HG02970 (cell line): ENCODE measurements around the gene ITIH4.

Experiments used
- ATAC-seq: cut with Tn5 transposase; IDR thresholded peaks from one replicate; pipeline ENCODE4 v1.9.1; 2021; ENCODE audit warnings: mild to moderate bottlenecking, moderate library complexity, moderate number of reproducible peaks; ENCODE audit not compliant: unreplicated experiment, low FRiP score

ITIH4 gene

DNA sequence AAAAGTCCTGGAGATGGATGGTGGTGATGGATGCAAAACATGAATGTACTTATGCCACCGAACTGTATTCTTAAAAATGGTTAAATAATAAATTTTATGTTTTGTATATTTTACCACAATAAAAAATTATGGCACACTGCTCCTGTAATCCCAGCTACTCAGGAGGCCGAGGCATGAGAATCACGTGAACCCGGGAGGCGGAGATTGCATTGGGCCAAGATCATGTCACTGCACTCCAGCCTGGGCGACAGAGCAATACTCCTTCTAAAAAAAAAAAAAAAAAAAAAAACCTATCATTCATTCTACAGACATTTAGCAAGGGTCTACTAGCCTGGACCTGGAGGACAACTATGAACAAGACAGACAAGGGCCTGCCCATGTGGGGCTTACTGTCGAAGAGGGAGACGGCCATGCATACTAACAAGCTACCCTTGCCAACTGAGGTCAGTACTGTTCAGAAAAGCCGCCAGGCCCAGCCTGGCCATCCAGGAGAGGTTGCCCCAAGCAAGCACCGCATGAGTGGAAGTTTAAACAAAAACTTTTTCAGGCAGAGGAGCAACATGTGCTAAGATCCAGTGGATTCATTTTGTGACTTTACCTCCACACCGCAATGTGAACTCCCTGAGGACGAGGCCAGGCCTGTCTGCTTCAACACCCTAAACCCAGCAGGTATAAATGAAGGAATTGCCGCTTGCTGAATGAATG lies 57.0 kb downstream of the ITIH4 start:
- ATAC-seq: no peak

DNA sequence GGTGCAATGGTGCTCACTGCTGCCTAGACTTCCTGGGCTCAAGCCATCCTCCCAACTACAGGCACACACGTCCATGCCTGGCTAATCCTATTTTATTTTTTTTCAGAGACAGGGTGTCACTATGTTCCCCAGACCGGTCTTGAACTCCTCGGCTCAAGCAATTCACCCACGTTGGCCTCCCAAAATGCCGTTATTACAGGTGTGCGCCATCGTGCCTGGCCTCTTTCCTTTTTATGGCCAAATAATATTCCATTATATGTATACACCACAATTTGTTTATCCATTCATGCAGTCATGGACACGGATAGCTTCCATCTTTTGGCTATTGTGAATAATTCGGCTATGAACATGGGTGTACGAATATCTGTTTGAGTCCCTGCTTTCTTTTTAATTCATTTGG lies 58.8 kb downstream of the ITIH4 start:
- ATAC-seq: no peak

DNA sequence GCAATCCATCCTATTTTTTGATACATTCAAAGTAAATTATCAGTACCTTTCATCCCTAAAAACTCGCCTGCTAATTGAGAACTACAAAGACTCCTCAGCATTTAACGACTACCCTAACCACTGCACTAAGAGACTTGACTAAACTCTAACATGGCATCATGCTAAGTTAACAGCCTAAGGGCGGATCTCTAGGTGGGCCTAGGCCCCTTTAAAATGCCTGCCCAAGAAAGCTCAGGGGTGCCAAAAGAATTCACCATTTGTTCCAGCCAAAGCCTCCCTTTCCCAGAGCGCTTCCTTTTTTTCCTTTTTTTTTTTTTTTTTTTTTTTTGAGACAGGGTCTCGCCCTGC lies 59.2 kb downstream of the ITIH4 start:
- ATAC-seq: no peak

DNA sequence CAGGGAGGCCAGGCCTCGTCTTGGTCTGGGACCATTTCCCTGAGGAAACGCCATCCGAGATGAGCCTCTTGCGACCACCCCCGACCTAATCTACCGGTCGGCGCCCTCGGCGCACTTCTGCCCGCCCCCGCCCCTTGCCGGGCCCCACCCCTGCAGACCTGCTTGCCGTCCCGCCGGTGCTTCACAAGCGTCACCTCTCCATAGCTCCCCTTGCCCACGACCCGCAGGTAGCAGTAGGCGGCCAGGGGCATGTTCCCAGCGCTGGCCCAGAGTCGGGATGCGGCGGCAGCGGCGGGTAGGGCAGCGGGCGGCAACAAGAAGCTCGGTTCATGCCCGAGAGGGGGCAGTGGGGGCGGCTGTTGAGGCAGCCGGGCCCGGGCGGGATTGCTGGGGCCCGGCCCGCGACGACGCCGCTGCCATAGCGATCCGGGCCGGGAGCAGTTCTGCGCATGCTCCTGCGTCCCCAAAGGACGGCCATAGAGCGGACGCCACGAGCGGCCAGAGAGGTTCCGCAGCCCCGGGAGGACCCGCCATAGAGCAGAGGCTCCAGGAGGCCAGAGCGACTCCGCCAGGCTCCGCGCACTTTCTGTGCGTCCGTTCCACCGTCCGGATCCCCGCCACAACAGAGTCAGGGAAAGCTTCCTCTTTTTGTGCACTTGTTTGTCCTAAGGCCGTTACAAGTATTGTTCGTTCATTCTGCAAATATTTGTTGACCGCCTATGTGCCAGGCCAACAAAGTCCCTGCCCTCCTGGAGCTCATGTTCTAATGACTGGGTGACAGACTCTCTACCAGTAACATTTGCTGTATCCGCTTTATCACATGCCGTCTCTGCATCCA lies 59.8 kb downstream of the ITIH4 start, which contains the start of gene NEK4:
TSS of gene NEK4 (minus strand) at position 445 of the 838 bp plus-strand sequence. CDS start at position 251, 194 bp downstream.
- ATAC-seq: peak; percentile 92

DNA sequence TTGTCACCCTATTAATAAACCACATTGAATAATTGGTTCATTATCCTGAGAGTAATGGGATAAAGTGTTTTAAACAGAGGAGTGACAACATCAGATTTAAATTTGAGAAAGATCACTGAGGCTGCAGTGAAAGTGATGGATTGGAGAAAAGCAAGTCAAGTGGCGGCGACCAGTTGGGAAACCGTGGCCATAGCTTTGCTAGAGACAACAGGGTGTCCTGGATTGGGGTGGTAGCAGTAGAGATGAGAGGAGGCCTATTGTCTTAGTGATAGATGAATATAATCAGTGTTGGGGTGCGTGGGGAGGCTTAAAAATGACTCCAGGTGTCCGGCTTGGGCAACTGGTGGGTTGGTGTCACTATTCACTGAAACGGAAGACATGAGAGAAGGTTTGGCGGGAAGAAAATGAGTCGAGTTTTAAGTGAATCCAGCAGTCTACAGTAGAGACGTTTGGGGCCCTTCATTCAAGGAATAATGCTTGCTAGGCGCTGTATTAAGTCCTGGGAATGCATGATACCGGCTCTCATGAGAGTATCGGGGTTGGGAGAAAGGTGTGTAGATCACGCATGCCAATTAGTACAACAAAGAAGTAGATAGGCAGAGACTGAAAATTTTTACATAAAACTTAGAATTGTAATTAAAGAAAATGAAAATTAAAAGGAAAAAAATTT lies 60.6 kb downstream of the ITIH4 start:
- ATAC-seq: no peak

DNA sequence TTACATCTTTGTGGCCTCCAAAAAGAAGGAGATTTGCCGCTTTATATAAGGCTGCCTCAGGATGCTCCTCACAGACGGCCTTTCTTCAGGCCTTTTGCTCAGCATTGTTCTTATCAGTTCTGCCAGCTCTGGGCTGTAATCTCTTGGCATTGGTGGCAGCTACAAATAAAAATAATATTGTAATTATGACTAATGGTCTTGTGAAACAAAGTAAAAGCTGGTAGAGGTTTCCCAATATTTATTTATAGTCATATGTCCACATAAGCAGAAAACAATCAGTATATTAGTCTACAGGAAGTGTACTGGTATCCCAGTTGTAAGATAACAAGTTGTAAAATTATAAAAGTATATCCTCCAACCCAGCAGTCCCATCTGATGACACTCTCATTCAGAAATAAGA lies 67.0 kb downstream of the ITIH4 start:
- no peak for ATAC-seq
